Colon (tissue), 2 donors: Measurements from ENCODE around the gene CSF3.

Experiments
- FAIRE-seq: peaks from 2 replicates; lab custom pipeline; 2012; peaks lifted over from hg19 to GRCh38; lab: Jason Lieb, UNC
- donor health status: control.
- donor health status: control.

The CSF3 gene, protein sequence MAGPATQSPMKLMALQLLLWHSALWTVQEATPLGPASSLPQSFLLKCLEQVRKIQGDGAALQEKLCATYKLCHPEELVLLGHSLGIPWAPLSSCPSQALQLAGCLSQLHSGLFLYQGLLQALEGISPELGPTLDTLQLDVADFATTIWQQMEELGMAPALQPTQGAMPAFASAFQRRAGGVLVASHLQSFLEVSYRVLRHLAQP

DNA sequence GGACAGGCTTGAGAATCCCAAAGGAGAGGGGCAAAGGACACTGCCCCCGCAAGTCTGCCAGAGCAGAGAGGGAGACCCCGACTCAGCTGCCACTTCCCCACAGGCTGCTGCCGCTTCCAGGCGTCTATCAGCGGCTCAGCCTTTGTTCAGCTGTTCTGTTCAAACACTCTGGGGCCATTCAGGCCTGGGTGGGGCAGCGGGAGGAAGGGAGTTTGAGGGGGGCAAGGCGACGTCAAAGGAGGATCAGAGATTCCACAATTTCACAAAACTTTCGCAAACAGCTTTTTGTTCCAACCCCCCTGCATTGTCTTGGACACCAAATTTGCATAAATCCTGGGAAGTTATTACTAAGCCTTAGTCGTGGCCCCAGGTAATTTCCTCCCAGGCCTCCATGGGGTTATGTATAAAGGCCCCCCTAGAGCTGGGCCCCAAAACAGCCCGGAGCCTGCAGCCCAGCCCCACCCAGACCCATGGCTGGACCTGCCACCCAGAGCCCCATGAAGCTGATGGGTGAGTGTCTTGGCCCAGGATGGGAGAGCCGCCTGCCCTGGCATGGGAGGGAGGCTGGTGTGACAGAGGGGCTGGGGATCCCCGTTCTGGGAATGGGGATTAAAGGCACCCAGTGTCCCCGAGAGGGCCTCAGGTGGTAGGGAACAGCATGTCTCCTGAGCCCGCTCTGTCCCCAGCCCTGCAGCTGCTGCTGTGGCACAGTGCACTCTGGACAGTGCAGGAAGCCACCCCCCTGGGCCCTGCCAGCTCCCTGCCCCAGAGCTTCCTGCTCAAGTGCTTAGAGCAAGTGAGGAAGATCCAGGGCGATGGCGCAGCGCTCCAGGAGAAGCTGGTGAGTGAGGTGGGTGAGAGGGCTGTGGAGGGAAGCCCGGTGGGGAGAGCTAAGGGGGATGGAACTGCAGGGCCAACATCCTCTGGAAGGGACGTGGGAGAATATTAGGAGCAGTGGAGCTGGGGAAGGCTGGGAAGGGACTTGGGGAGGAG is at the start of gene CSF3:
TSS of gene CSF3 (plus strand) at position 436 of the 993 bp plus-strand sequence. CDS start at position 471, 35 bp downstream.
- FAIRE-seq = no peak

DNA sequence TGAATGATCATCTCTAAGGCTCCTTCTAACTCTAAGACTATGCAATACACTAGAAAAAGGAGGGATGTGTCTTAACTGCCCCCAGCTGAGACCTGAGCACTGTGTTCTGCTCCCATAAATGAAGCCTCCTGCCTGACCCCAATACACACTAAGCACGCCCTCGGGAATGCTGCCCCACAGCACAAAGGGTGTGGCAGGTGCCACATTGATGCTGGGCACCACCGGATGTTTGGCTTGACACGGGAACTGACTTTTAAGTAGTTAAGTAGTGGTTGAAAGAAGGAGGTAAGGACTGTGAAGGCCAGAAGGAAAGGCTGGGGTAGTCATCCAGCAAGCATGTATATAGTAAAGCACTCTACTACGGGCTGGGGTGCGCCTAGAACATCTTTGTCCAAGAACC is 48.5 kb upstream of the CSF3 start:
- no peak for FAIRE-seq

DNA sequence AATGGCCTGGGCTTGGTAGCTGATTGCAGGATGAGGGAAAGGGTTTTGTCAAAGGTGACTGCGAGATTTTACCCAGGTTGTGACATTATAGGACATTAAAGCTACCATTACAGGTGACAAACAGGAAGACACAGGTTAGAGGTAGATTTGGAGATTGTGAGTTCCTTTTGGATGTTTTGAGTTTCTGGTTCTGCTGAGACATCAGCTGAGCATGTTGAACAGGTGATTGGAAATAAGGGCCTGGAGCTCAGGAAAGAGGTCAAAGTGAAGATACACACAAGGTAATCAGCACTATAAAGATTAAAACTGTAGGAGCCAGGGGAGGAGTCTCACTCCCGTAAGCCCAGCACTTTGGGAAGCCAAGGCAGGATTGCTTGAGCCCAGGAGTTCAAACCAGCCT is 46.5 kb upstream of the CSF3 start:
- no peak for FAIRE-seq

DNA sequence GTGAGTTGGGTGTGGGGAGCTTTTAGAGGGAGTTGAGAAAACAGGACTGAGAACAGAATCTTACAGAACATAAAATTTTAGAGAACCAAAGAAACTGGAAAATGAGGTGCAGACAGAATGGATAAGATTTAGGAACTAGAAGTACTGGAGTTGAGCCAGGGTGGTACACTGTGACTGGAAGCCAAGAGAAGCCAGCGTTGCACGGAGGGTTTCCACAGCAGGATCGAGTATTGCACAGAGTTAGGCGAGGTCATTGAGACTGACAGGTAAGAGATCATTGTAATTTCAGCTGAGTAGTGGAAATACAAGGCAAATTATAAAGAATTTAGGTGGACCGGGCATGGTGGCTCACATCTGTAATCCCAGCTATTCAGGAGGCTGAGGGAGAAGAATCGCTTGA is 45.9 kb upstream of the CSF3 start:
- FAIRE-seq = no peak

DNA sequence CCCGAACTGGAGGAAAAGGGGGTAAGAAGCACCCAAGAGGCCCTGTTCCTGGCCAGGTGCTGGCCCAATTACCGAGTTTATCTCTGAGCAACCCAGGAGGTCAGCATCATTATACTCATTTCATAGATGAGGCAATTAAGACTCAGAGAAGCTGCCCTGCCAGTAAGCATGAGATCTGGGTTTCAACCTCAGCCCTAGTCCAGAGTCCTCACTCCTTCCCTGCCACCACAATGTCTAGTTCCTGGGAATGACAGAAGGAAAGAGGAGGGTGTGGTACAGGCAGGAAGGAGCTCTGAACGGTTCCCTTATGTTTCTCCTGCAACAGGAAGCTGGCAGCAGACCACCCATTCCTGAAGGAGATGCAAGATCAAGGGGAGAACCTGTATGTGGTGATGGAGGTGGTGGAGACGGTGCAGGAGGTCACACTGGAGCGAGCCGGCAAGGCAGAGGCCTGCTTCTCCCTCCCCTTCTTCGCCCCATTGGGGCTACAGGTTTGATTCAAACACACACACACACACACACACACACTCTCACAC is 45.0 kb upstream of the CSF3 start:
- FAIRE-seq = no peak

DNA sequence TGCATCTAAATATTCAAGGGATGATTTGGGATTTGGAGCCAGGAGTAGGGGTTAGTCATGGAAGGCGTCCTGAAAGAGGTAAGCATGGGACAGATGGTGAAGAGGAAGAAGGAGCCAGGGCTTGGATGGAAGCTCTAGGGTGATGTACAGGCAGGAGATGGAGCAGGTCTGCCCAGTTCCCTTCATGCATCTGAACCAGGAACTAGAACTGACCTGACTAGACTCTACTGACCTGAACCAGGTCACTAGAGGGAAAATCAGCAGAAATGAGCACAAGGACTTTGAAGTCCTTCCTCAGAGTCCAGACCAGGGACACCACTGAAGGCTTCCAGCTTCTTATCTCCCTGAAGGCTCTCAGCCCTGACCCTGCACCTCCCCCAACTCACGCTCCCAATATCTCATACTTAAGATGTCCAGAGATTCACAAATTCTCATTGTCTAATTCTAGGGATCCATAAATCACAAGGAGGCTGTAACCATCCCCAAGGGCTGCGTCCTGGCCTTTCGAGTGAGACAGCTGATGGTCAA is 44.1 kb upstream of the CSF3 start:
- no peak for FAIRE-seq

DNA sequence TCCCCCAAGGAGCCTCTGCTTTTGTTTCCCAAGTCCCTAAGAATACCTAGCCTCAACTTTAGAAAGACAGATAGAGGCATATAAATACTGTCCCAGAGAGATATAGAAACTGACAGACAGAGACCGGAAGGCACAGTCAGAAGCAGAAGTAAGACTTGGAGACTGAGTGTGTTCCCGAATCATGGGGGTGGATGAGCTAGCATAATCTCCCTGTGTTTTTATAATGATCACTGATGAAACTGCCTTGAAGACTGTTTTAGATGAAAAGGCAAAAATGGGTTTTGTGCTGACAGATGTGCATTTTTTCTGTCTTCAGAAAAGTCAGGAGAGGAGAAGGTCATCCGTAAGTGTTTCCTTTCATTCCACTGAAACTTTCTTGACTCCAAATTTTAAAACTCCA is 43.0 kb upstream of the CSF3 start:
- FAIRE-seq = no peak

DNA sequence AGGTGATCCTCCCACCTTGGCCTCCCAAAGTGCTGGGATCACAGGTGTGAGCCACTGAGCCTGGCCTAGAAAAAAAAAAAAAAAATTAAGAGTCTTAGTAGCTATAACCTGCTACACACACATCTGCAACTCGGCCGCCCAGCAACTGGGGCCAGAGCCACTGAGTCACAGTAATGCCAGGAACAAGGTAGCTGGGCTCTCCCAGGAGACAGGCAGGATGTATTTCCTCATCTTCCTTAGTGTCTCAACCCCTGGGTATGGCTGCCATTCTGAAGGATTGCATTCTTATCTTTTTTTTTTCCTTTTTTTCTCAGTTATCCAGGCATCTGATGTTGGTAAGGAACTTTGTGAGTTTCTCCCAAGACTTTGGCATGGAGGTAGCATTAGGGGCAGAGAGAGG is 41.7 kb upstream of the CSF3 start:
- no peak for FAIRE-seq

DNA sequence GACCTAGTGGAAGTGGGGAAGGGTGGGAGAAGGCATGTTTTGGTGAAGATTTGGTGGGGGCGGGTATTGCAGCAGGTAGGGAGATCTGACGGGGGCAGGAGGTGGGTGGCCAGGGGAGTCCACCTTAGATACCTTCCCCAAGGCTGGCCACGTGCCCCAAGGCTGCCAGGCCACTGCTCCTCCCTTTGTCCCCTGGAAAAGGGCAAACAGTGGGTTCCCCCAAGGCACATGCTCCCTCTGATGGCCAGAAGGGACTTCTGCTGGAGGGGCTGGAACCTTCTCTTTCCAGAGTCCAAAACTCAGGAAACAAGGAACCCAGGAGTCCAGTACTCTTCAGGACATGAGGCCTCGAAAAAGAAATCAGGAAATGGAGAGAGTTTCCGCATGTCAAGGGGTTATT is 40.8 kb upstream of the CSF3 start:
- no peak for FAIRE-seq

DNA sequence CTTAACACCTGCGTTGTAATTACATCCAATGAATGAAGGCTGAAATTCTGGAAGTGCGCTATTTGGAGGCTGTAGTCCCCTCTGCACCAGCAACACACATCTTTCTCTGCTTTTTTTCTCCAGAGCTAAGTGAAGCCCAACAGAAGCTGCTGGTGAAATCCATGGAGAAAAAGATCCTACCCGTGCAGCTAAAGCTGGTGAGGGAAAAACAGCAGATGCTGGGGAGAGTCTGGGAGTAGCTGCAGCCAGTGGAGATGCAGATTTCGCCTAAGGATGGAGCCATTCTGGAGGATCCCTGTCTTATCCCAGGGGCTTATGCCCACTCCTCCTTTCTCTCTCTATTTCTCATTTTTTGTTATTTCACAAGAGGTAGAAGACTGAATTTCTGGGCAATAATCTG is 39.4 kb upstream of the CSF3 start:
- FAIRE-seq = no peak

DNA sequence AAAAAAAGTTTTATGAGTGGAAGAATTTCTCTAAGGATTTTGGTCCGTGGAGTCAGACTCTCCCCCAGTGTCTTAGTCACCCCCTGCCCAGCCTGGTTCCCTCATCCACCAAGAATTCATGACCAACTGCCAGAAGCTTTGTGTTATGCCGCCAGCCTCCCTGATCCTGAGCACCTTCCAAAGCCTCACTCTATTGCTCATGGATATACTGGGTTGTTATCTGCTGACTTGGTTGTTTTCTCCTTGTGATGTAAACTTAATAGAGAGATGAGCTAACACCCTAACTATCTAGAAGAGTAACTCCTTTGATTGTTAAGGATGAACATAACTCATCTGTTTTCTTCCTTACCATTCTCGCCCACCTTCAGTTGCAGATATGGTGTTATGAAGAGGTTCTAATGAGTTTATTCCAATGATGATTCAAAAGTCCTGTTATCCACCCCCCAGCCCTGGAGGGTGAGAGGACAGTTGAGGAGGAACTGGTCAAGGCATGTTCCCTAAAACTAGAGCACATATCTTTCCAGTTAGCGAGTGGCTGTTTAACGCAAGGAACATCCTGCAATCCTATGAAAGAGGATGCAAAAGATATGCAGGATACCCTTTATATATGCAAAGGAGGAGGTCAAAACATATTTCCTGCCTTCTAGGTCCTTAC is 36.1 kb upstream of the CSF3 start:
- no peak for FAIRE-seq

DNA sequence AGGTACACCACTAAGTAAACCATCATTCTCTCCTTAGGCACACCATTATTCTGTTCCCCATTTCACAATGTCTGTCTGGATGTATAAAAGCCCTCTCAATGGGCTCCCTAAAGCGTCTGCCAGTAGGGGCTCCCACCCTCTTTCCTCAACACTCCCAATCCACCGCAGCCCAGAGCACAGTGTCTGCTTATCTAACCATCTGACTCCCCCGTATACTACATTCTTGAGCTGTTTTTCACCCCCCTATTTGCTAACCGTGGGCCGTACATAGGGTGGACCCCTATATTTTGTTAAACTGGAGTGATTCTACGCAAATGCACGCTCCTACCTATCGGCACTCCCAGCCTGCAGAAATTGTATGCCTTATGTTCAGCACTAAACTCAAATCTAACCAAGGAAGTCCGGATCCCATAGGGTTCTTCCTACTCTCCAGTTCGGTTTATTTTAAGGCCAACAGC is 35.3 kb upstream of the CSF3 start:
- no peak for FAIRE-seq

DNA sequence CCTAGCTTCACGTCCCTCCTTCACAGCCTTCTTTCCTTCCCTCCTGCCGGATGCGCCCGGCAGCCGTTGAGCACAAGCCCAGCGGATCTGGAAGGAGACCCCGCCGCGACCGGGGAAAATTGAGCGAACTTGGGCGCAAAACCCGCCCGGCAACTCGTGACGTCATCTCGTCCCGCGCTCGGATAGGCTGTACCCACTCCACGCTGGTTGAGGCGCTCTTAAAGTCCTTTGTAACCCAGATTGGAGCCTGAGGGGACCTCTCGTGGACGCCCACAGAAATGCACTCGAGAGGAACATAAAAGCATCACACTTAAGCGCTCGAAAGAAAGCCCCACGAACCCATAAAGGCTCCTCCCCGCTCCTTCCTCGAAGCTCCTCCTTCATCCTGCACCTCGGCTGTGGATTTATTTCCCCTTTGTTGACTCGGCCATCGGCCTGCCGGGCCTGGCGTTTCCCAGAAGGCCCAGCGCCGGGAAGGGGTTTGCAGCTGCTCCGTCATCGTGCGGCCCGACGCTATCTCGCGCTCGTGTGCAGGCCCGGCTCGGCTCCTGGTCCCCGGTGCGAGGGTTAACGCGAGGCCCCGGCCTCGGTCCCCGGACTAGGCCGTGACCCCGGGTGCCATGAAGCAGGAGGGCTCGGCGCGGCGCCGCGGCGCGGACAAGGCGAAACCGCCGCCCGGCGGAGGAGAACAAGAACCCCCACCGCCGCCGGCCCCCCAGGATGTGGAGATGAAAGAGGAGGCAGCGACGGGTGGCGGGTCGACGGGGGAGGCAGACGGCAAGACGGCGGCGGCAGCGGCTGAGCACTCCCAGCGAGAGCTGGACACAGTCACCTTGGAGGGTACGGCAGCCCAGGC is 34.7 kb upstream of the CSF3 start, which contains the start of gene PSMD3:
TSS of gene PSMD3 (plus strand) at position 457 of the 856 bp plus-strand sequence. CDS start at position 621, 164 bp downstream.
- FAIRE-seq = peak; percentile 72

DNA sequence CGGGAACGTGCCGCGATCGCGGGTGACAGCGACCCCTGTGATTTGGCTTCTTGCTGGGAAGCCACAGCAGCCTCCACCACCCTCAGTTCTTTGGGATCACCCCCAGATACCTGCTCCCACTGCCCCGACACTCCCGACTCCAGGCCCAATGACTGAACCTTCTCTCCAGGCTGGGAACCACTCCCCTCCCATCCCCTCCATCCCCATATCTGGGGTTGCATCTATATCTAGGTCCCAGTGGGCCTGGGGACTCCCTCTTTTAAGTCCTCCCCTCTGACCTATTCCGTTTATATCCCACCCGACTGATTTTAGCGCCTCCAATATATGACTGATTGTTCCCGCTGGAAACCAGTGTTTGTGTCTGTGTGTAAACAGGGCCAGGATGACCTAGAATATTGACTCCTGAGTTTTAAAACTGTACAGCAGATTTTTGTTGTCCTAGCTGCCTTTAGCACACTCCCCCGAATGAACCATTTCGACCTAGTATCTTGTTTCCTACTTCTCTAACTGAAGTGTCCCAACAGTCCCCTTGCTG is 34.0 kb upstream of the CSF3 start:
- no peak for FAIRE-seq

DNA sequence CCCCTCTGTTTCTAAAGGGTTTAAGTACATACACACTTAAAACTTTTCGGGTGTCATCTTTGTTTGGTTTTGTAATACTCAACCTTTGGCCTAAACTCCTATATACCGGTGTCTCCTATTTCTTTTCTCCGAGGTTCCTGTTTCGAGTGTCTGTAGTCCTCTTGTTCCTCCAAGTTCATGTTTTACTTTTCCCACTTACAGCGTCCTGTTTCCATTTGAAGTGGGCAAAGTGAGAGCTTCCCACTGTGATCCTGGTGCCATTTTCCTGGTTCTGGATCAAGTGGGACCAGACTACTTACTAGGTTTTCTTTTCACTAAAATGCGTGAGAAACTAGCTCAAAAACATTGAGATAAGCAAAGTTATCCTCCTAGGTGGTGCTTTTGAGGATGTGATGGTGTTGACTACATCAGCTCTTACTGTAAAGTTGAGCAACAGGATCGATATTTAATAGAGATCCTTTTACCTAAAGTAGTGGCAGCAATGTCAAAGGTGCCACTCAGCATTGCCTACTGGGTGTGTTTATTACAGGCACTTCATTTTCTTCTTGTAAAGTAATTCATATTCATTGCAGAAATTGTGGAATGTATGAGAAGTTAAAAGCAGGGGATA is 33.4 kb upstream of the CSF3 start:
- no peak for FAIRE-seq

DNA sequence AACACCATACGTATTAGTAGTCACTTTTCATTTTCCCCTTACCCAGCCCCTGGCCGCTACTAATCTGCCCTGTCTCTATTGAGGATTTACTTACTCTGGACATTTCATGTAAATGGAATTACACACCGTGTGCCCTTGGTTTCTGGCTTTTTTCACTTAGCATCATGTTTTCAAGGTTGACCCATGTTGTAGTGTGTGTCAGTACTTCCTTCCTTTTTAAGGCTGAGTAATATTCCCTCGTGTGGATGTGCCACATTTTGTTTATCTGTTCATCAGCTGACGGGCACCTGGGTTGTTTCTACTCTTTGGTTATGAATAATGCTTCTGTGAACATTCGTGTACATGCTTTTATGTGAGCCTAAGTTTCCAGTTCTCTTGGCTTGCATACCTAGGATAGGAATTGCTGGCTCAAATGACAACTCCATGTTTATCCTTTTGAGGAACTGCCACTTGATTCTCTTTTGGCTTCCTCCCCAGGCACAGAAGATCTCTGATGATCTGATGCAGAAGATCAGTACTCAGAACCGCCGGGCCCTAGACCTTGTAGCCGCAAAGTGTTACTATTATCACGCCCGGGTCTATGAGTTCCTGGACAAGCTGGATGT is 26.9 kb upstream of the CSF3 start:
- no peak for FAIRE-seq

DNA sequence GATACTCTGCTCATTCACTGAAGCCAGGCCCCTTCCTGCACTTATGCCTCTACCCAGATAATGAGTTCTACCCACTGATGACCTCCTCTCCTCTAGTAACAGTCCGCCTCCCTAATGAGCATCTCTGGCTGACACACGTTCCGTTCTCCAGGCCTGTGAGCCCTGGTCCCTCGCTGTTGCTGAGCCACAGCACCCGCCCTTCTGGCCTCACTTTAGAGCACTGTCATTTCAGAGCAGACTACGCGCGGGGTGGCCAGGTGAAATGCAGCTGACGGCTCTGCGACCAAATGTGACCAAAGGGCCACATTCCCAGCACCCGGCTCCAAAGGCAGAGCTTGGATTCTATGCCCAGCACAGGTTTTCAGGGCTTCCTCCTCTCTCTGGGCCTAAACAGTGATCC is 20.8 kb upstream of the CSF3 start:
- no peak for FAIRE-seq

DNA sequence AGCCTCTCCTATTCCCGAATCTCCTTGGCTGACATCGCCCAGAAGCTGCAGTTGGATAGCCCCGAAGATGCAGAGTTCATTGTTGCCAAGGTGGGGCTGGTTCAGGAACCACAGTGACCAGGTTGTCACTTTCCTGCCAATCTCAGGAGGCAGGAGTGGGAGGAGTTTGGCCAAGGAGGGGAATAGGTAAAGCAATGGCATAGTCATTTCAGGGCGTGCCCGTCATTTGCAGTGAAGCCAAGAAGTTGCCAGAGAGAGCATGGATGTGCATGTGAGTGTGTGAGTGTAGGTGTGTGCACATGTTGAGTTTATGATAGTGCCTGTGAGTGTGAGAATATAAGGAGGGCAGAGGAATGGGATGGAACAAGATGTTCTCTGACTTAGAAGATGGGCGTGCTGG is 19.8 kb upstream of the CSF3 start:
- FAIRE-seq = no peak

DNA sequence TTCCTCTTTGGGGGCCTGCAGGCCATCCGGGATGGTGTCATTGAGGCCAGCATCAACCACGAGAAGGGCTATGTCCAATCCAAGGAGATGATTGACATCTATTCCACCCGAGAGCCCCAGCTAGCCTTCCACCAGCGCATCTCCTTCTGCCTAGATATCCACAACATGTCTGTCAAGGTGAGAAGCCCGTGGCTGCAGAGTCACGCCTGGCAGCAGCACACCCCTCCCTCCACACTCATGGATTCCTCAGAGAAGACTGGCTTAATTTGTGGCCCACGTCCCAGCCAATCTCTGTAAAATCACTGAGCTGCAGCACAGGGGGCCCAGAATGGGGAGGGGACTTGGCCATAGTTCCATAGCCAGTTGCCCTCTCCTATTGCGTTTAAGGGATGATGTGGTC is 19.1 kb upstream of the CSF3 start:
- no peak for FAIRE-seq

DNA sequence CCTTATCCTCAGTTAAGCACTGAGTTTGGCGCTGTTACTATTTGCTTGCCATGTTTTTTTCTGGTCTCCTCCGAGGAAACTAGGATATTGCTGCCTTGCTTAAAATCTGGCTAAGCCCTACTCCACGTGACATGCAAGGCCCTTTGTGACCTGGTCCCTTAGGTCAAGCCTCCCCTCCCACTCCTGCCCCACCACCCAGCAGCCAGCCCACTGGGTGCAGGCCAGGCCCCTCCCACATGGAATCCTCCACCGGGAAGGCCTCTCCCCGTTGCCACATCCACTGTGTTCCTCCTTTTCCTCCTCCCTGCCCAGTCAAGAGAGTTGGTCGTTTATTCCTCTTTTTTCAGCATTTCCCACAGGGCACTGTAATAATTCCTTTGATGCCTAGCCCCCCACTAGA is 18.4 kb upstream of the CSF3 start:
- FAIRE-seq = no peak
